ENCODE results near the gene KIAA2012.

GRCh38 chr2:202238234-202239197 is 165.5 kb downstream of the KIAA2012 start, which contains the start of gene SUMO1:
- TF ChIP-seq CTCF (IDR thresholded peaks at IDR 0.05; ENCODE audit: insufficient read depth, low read depth, low read length): no peak
- no peak for TF ChIP-seq EZH2 (IDR thresholded peaks at IDR 0.05; ENCODE audit: insufficient read depth, low read length)
